Heart left ventricle (tissue), 13 donors: Measurements from ENCODE around the gene ARHGAP18.

ENCODE experiments used
- POLR2A ChIP-seq, 2 donors: fragments of 450-650 bp; IDR thresholded peaks; one replicate each; pipeline ENCODE4 v1.6.1; 2017; ENCODE audit warnings: antibody characterized with exemption in 2 of 2, mild to moderate bottlenecking in 2 of 2, moderate library complexity in 2 of 2
- TF ChIP-seq, protein P1 (sequence below), 12 donors: fragments of 200-600 bp; sonication (generic) in 4 of 12; IDR thresholded peaks; one replicate each; pipeline versions ENCODE4 v1.5.0 to v1.8.0; 2018 to 2022; ENCODE audit warnings: antibody characterized with exemption in 12 of 12, mild to moderate bottlenecking in 5 of 12
- donor health status: ischemic (EF 13 %, LVEDD 7.1; RV severe dilation, severe dysfunction).
- donor health status: DM: no; HTN: yes; CAD: no.
- donor health status: DM: no; HTN: no; CAD: no.
- donor health status: ischemic (EF 25% LVEDD 6.9; RV normal size, moderate dysfunction).
- donor health status: ischemic (EF 25% LVEDD 5.7; RV mildly dilated, moderate dysfunction).
- donor health status: ischemic (EF 35%, LVEDD 5.7; RV mildly dilated, moderate dysfunction).
- donor health status: nonischemic (EF 11% LVEDD 7.7; RV severe dilation, severe dysfunction).
- donor health status: DM: yes; HTN: yes; CAD: no.
- donor health status: PGD.
- donor health status: ischemic (EF 29% LVEDD 5.4; RV normal size, mild dysfunction).
- donor health status: nonischemic (EF 23%, LVEDD 6.1; RV moderate dilation, normal function).

DNA sequence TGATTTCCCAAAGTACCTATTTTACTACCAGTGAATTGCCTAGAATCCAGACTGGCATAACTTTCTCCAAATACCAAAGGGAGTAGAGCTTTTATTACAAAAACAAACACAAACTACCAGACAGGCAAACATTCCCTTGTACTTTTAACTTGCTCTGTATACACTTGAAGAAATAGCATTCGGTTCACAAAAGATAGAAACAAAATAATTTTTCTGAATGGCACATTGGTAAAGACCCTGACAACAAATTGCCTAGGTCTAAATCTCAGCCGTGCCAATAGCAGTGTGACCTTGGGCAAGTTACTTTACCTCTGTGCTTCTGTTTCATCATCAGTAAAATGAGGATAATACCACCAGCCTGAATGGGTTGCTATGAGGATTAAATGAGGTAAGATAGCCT, 15.9 kb downstream of the ARHGAP18 start:
- TF ChIP-seq, protein P1, sequence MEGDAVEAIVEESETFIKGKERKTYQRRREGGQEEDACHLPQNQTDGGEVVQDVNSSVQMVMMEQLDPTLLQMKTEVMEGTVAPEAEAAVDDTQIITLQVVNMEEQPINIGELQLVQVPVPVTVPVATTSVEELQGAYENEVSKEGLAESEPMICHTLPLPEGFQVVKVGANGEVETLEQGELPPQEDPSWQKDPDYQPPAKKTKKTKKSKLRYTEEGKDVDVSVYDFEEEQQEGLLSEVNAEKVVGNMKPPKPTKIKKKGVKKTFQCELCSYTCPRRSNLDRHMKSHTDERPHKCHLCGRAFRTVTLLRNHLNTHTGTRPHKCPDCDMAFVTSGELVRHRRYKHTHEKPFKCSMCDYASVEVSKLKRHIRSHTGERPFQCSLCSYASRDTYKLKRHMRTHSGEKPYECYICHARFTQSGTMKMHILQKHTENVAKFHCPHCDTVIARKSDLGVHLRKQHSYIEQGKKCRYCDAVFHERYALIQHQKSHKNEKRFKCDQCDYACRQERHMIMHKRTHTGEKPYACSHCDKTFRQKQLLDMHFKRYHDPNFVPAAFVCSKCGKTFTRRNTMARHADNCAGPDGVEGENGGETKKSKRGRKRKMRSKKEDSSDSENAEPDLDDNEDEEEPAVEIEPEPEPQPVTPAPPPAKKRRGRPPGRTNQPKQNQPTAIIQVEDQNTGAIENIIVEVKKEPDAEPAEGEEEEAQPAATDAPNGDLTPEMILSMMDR (IDR thresholded peaks at IDR 0.05), result no peak
- TF ChIP-seq POLR2A (IDR thresholded peaks at IDR 0.05), result no peak
